CD14-positive monocyte (primary cell): ENCODE results near the gene ARNT2. TPM values are rescaled to one million over a fixed set of nuclear protein-coding genes. Genes with fewer than 3 reads are reported as not detected.

ENCODE experiments used
- DNase-seq, 3 donors: peaks; one replicate each; pipeline ENCODE4 v3.0.0-alpha.2; 2011 to 2022
- H2AFZ ChIP-seq: 2 replicates; pipeline ENCODE4 v1.6.0; 2012; ENCODE audit warnings: mild to moderate bottlenecking, low read depth, low read length, inconsistent platforms; ENCODE audit not compliant: insufficient read depth, poor library complexity, severe bottlenecking
- H3K27ac ChIP-seq, 2 donors: 1 replicate in 1 of 2; 2 replicates in 1 of 2; pipeline ENCODE4 v1.5.1; 2012 to 2013; ENCODE audit warnings: low read length in 2 of 2, control low read depth in 1 of 2, inconsistent platforms in 1 of 2, low read depth in 1 of 2, mild to moderate bottlenecking in 1 of 2
- H3K27me3 ChIP-seq, 2 donors: one replicate each; pipeline versions ENCODE4 v1.6.0 to v1.6.1; 2011 to 2013; ENCODE audit warnings: low read length in 2 of 2; ENCODE audit not compliant: control insufficient read depth in 2 of 2, insufficient read depth in 2 of 2
- H3K36me3 ChIP-seq, 2 donors: replicated peaks in 1 of 2; 1 replicate in 1 of 2; 2 replicates in 1 of 2; pipeline versions ENCODE4 v1.5.1 to v1.6.1; 2012 to 2013; ENCODE audit warnings: low read length in 2 of 2, control low read depth in 1 of 2, inconsistent platforms in 1 of 2, mild to moderate bottlenecking in 1 of 2; ENCODE audit not compliant: insufficient read depth in 2 of 2, control insufficient read depth in 1 of 2
- H3K4me1 ChIP-seq, 2 donors: 1 replicate in 1 of 2; 2 replicates in 1 of 2; pipeline versions ENCODE4 v1.5.1 to v1.6.1; 2012 to 2013; ENCODE audit warnings: low read length in 2 of 2, control low read depth in 1 of 2, inconsistent platforms in 1 of 2, mild to moderate bottlenecking in 1 of 2, moderate library complexity in 1 of 2; ENCODE audit not compliant: insufficient read depth in 2 of 2, control insufficient read depth in 1 of 2
- H3K4me2 ChIP-seq: replicated peaks from 2 replicates; pipeline ENCODE3; 2012; ENCODE audit warnings: low read length, moderate library complexity, mild to moderate bottlenecking; ENCODE audit not compliant: poor library complexity, severe bottlenecking; ENCODE audit errors: extremely low read depth
- H3K4me3 ChIP-seq, 3 experiments: fragments of 200-600 bp in 1 of 3; sonication (generic) in 1 of 3; replicated peaks in 1 of 3; 1 replicate in 2 of 3; 2 replicates in 1 of 3; pipeline ENCODE4 v1.5.1; 2011 to 2013; ENCODE audit warnings: low read length in 3 of 3, mild to moderate bottlenecking in 3 of 3, control low read depth in 2 of 3, low read depth in 2 of 3, inconsistent platforms in 1 of 3, moderate library complexity in 1 of 3
- H3K79me2 ChIP-seq: 2 replicates; pipeline ENCODE4 v1.6.0; 2012; ENCODE audit warnings: mild to moderate bottlenecking, control low read depth, inconsistent platforms, low read length, moderate library complexity; ENCODE audit not compliant: insufficient read depth
- H3K9ac ChIP-seq: 2 replicates; pipeline ENCODE4 v1.6.0; 2017; ENCODE audit warnings: low read length, mild to moderate bottlenecking; ENCODE audit not compliant: insufficient read depth, poor library complexity, severe bottlenecking
- H3K9me3 ChIP-seq, 2 donors: replicated peaks in 1 of 2; 1 replicate in 1 of 2; 2 replicates in 1 of 2; pipeline versions ENCODE4 v1.5.1 to v1.6.1; 2012 to 2013; ENCODE audit warnings: low read length in 2 of 2, control low read depth in 1 of 2; ENCODE audit not compliant: control insufficient read depth in 1 of 2, insufficient read depth in 1 of 2
- H4K20me1 ChIP-seq: 2 replicates; pipeline ENCODE4 v1.6.0; 2012; ENCODE audit warnings: mild to moderate bottlenecking, low read length, control low read depth, moderate library complexity; ENCODE audit not compliant: insufficient read depth
- H3K27ac Mint-ChIP-seq, 7 donors: one replicate each; pipeline ENCODE4 v1.8.0; 2020; ENCODE audit warnings: mild to moderate bottlenecking in 7 of 7, mixed read lengths in 7 of 7, moderate library complexity in 6 of 7, inconsistent platforms in 2 of 7
- H3K27me3 Mint-ChIP-seq, 3 donors: one replicate each; pipeline ENCODE4 v1.8.0; 2021 to 2022; ENCODE audit warnings: low read depth in 3 of 3, mild to moderate bottlenecking in 3 of 3, mixed read lengths in 3 of 3, moderate library complexity in 3 of 3, inconsistent platforms in 1 of 3
- H3K36me3 Mint-ChIP-seq, 2 donors: one replicate each; pipeline ENCODE4 v1.8.0; 2020; ENCODE audit warnings: mixed read lengths in 2 of 2, inconsistent platforms in 1 of 2, mild to moderate bottlenecking in 1 of 2
- H3K4me1 Mint-ChIP-seq: one replicate; pipeline ENCODE4 v1.8.0; 2020; ENCODE audit warnings: mild to moderate bottlenecking, mixed read lengths
- H3K4me3 Mint-ChIP-seq, 2 donors: one replicate each; pipeline ENCODE4 v1.8.0; 2020; ENCODE audit warnings: mild to moderate bottlenecking in 2 of 2, mixed read lengths in 2 of 2, moderate library complexity in 1 of 2
- H3K9me3 Mint-ChIP-seq, 7 donors: one replicate each; pipeline ENCODE4 v1.8.0; 2020 to 2022; ENCODE audit warnings: mixed read lengths in 7 of 7, mild to moderate bottlenecking in 6 of 7, moderate library complexity in 6 of 7, inconsistent platforms in 2 of 7
- WGBS: methylation state at CpG from one replicate; pipeline ENCODE4 v1.1.5; 2013; ENCODE audit warnings: missing lambda C conversion rate; ENCODE audit not compliant: insufficient coverage; 5-methylcytosine and 5-hydroxymethylcytosine counted together
- intact Hi-C, 2 donors: fragments of 100-400 bp; cut with micrococcal nuclease; formaldehyde crosslinking; loops; one replicate each; pipeline versions ENCODE4 v1.15.0 to v1.15.1; 2023
- polyA plus RNA-seq, 3 donors: library from polyadenylated mRNA; depleted of rRNA in 1 of 3; unstranded in 2 of 3; stranded (reverse) in 1 of 3; fragments of 300-500 nt in 2 of 3; fragments of >200 nt in 1 of 3; fragmentation: Illumina TruSeq in 2 of 3; gene quantifications; 1 replicate in 2 of 3; 2 replicates in 1 of 3; pipeline ENCODE4 v1.2.3, GENCODE V29; 2012 to 2021
- TF ChIP-seq, protein P1 (sequence below): fragments of 200-600 bp; IDR thresholded peaks from one replicate; pipeline ENCODE4 v1.8.0; 2022; ENCODE audit warnings: antibody characterized with exemption, mild to moderate bottlenecking

The ARNT2 gene
- polyA plus RNA-seq, 3 donors = not detected

DNA sequence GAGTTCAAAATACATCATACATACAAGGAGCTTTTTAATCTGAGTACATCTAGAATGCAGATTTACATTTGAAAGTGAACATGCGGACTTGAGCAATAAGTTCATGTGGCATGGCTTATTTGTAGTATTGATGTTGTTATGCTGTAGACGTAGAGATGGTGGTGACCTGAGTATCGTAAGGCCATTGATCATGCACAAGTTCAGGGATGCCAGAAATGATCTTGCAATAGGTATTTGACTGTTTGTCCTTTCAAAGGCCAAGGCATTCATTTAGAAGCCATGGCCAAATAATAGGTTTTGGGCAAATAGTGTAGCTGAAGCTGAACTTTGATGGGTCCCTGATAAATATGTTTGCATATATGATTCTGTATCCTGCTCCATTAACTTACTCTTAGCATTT lies 35.0 kb downstream of the ARNT2 start:
- no peaks in the 10 kb centered on the region for H3K36me3 Mint-ChIP-seq
- Histone ChIP-seq H2AFZ (no peak overlapping the region), H3K4me3 (no peak overlapping the region), H3K79me2 (no peaks in the 10 kb centered on the region), H3K27me3 (no peaks in the 10 kb centered on the region), H3K9ac (no peak overlapping the region), H3K9me3 (no peaks in the 10 kb centered on the region), H3K36me3 (no peaks in the 10 kb centered on the region), H3K27ac (no peak overlapping the region), H3K4me2 (no peak overlapping the region), H3K4me1 (peaks cover 22% of the 10 kb centered on the region in 2 donors), H4K20me1 (no peaks in the 10 kb centered on the region)
- TF ChIP-seq, protein P1, sequence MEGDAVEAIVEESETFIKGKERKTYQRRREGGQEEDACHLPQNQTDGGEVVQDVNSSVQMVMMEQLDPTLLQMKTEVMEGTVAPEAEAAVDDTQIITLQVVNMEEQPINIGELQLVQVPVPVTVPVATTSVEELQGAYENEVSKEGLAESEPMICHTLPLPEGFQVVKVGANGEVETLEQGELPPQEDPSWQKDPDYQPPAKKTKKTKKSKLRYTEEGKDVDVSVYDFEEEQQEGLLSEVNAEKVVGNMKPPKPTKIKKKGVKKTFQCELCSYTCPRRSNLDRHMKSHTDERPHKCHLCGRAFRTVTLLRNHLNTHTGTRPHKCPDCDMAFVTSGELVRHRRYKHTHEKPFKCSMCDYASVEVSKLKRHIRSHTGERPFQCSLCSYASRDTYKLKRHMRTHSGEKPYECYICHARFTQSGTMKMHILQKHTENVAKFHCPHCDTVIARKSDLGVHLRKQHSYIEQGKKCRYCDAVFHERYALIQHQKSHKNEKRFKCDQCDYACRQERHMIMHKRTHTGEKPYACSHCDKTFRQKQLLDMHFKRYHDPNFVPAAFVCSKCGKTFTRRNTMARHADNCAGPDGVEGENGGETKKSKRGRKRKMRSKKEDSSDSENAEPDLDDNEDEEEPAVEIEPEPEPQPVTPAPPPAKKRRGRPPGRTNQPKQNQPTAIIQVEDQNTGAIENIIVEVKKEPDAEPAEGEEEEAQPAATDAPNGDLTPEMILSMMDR = no peak
- H3K27me3 Mint-ChIP-seq = peaks cover 0 to 10% (median 2%) of the 10 kb centered on the region in 3 donors
- no peaks in the 10 kb centered on the region for H3K9me3 Mint-ChIP-seq
- H3K4me3 Mint-ChIP-seq = no peak overlapping the region
- H3K4me1 Mint-ChIP-seq = peaks cover 29% of the 10 kb centered on the region
- no peak for DNase-seq
- H3K27ac Mint-ChIP-seq = no peak overlapping the region
- intact Hi-C loops = no loop called here
- 100% methylated on average over 3 of the region's 3 CpGs for WGBS

- H3K27ac Mint-ChIP-seq = no peak overlapping the region
- intact Hi-C loops = no loop called here
- H3K4me2 ChIP-seq = no peak overlapping the region
- no peaks in the 10 kb centered on the region for H3K79me2 ChIP-seq
- peaks cover 0 to 8% (median 2%) of the 10 kb centered on the region in 3 donors for H3K27me3 Mint-ChIP-seq
- H3K4me1 ChIP-seq = peaks cover 21% of the 10 kb centered on the region in 2 donors
- WGBS = 100% methylated on average over 2 of the region's 3 CpGs
- no peaks in the 10 kb centered on the region for H3K36me3 Mint-ChIP-seq
- no peak overlapping the region for H3K4me3 Mint-ChIP-seq
- no peaks in the 10 kb centered on the region for H4K20me1 ChIP-seq
- DNase-seq = no peak
- H2AFZ ChIP-seq = no peak overlapping the region
- H3K9ac ChIP-seq = no peak overlapping the region
- no peak overlapping the region for H3K27ac ChIP-seq
- peaks cover 26% of the 10 kb centered on the region for H3K4me1 Mint-ChIP-seq
- no peaks in the 10 kb centered on the region for H3K27me3 ChIP-seq
- TF ChIP-seq, protein P1 = no peak
- H3K4me3 ChIP-seq = no peak overlapping the region
- no peaks in the 10 kb centered on the region for H3K9me3 Mint-ChIP-seq
- no peaks in the 10 kb centered on the region for H3K9me3 ChIP-seq
- H3K36me3 ChIP-seq = no peaks in the 10 kb centered on the region
These were observed 35.8 kb downstream of the ARNT2 start for GRCh38 chr15:80440024-80440423.
